Ovary (tissue), 9 donors: ENCODE results near the gene PIGK. TPM values are rescaled to one million over a fixed set of nuclear protein-coding genes. Genes with fewer than 3 reads are reported as not detected.

Experiments
- DNase-seq, 5 donors: peaks; one replicate each; pipeline ENCODE4 v3.0.0-alpha.2; 2019 to 2020
- H3K27ac ChIP-seq, 2 donors: fragments of 200-600 bp; one replicate each; pipeline versions ENCODE4 v1.5.1 to v1.8.0; 2019 to 2022
- H3K27me3 ChIP-seq: fragments of 200-600 bp; one replicate; pipeline ENCODE4 v1.8.0; 2022
- H3K36me3 ChIP-seq: fragments of 200-600 bp; sonication (generic); one replicate; pipeline ENCODE4 v1.5.1; 2019
- H3K4me1 ChIP-seq: one replicate; pipeline ENCODE4 v1.8.1; 2013; ENCODE audit warnings: mild to moderate bottlenecking, moderate library complexity; ENCODE audit not compliant: insufficient read depth
- H3K4me3 ChIP-seq: fragments of 200-600 bp; sonication (generic); one replicate; pipeline ENCODE4 v1.5.1; 2017
- H3K9me3 ChIP-seq, 2 donors: fragments of 200-600 bp in 1 of 2; sonication (generic) in 1 of 2; one replicate each; pipeline versions ENCODE4 v1.5.1 to v1.8.1; 2013 to 2019; ENCODE audit warnings: mild to moderate bottlenecking in 1 of 2, moderate library complexity in 1 of 2
- EP300 ChIP-seq: sonication (generic); formaldehyde crosslinking; IDR thresholded peaks from one replicate; pipeline ENCODE4 v1.6.1; 2017; ENCODE audit warnings: antibody characterized with exemption
- POLR2A ChIP-seq: fragments of 450-650 bp; IDR thresholded peaks from one replicate; pipeline ENCODE4 v1.6.1; 2017; ENCODE audit warnings: antibody characterized with exemption, mild to moderate bottlenecking, moderate library complexity
- WGBS, 3 donors: extraction: QIAGEN DNeasy Blood & Tissue Kit in 1 of 3; methylation state at CpG; one replicate each; pipeline versions ENCODE4 v1.1.5 to v1.1.7; 2013 to 2017; 5-methylcytosine and 5-hydroxymethylcytosine counted together
- intact Hi-C, 4 donors: fragments of 100-400 bp; cut with DNase I; formaldehyde crosslinking; loops; one replicate each; pipeline versions ENCODE4 v1.11.0 to v1.15.1; 2022 to 2023
- polyA plus RNA-seq, 2 donors: library from polyadenylated mRNA; stranded (reverse); fragments of 200-250 nt in 1 of 2; fragments of 350-450 nt in 1 of 2; fragmentation: Illumina TruSeq in 1 of 2; extraction: RNeasy Lipid Tissue Mini Kit (QIAGEN cat#74804) in 1 of 2; gene quantifications; one replicate each; pipeline ENCODE4 v1.2.3, GENCODE V29; 2013 to 2014
- total RNA-seq, 7 donors: library from RNA; depleted of rRNA in 2 of 7; stranded (reverse); fragments of >200 nt in 2 of 7; fragmentation: NEBNext Ultra II Directional in 3 of 7; extraction: Animal tissue kit (Norgen Biotek cat#: 25700) in 3 of 7; gene quantifications; one replicate each; pipeline versions ENCODE4 v1.1.0 to v1.2.4, GENCODE V29; 2016 to 2023
- TF ChIP-seq, protein P1 (sequence below), 3 donors: fragments of 450-650 bp in 2 of 3; fragments of 200-600 bp in 1 of 3; IDR thresholded peaks; one replicate each; pipeline versions ENCODE4 v1.5.1 to v1.8.0; 2016 to 2022; ENCODE audit warnings: antibody characterized with exemption in 3 of 3, mild to moderate bottlenecking in 1 of 3
- donor health status: DM: no; HTN: no; CAD: no; lungs with moderate emphysema.
- donor health status: DM: no; HTN: no; CAD: no.
- donor health status: Bipolar disorder and iron deficiency.
- donor health status: DM: yes; HTN: yes; CAD: no.
- donor health status: DM: no; HTN: no; CAD: no.
- donor health status: DM: yes; HTN: yes; CAD: no.

Gene PIGK
- total and polyA plus RNA-seq, 9 donors: 11.1 to 34.7 (median 19.9) TPM

- TF ChIP-seq EP300 (no peak), POLR2A (no peak)
- TF ChIP-seq, protein P1, sequence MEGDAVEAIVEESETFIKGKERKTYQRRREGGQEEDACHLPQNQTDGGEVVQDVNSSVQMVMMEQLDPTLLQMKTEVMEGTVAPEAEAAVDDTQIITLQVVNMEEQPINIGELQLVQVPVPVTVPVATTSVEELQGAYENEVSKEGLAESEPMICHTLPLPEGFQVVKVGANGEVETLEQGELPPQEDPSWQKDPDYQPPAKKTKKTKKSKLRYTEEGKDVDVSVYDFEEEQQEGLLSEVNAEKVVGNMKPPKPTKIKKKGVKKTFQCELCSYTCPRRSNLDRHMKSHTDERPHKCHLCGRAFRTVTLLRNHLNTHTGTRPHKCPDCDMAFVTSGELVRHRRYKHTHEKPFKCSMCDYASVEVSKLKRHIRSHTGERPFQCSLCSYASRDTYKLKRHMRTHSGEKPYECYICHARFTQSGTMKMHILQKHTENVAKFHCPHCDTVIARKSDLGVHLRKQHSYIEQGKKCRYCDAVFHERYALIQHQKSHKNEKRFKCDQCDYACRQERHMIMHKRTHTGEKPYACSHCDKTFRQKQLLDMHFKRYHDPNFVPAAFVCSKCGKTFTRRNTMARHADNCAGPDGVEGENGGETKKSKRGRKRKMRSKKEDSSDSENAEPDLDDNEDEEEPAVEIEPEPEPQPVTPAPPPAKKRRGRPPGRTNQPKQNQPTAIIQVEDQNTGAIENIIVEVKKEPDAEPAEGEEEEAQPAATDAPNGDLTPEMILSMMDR (IDR thresholded peaks at IDR 0.05): no peak
- intact Hi-C loops: no loop called here
- 91 to 96% (median 92%) methylated on average over 3 of the region's 3 CpGs for WGBS, 3 donors
- H3K4me3 ChIP-seq: no peak overlapping the region
- H3K4me1 ChIP-seq: no peaks in the 10 kb centered on the region
- no peak for DNase-seq
- H3K36me3 ChIP-seq: no peaks in the 10 kb centered on the region
- H3K27ac ChIP-seq: no peak overlapping the region
- no peaks in the 10 kb centered on the region for H3K27me3 ChIP-seq
- H3K9me3 ChIP-seq: no peaks in the 10 kb centered on the region
Measured at GRCh38 chr1:77133731-77134358, 85.4 kb downstream of the PIGK start.

- 3% methylated on average over 2 of the region's 2 CpGs for WGBS, 3 donors
- DNase-seq: peak in 3 of 5 donors; percentile 15 to 37 (median 19)
- Histone ChIP-seq H3K4me3 (no peak overlapping the region), H3K36me3 (no peaks in the 10 kb centered on the region), H3K4me1 (no peaks in the 10 kb centered on the region), H3K27ac (no peak overlapping the region), H3K27me3 (no peaks in the 10 kb centered on the region), H3K9me3 (no peaks in the 10 kb centered on the region)
- intact Hi-C loops: loop anchor here in 1 of 4 donors (10.0 kb wide), 2 partner anchors 222 to 792 kb away; no protein-coding TSS in a partner anchor
- TF ChIP-seq, protein P1 (IDR thresholded peaks at IDR 0.05): peak in 2 of 3 donors; percentile 45 to 59
- TF ChIP-seq POLR2A: no peak
Measured at GRCh38 chr1:77126307-77126706, 92.9 kb downstream of the PIGK start.

DNA sequence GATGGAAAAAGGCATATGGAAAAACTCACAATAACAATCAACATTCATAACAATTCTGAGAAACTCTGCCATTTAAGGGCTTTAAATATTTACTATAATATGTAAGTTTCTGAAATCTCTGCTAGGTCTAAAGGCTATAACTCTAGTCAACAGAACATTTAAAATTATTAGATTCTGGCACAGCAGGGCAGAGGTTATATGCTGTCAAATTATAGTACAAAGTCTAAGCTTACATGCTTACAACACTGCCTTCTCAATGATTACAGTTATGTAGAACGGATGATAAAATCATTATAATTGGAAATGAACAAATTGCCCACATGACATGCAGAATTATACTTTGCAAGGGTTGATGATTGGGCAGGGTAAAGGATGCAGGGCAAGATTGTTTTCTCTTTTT, 97.7 kb downstream of the PIGK start:
- H3K27ac ChIP-seq: no peak overlapping the region
- no peak for DNase-seq
- no peak overlapping the region for H3K4me3 ChIP-seq
- no peaks in the 10 kb centered on the region for H3K9me3 ChIP-seq
- H3K36me3 ChIP-seq: no peaks in the 10 kb centered on the region
- TF ChIP-seq, protein P1 (IDR thresholded peaks at IDR 0.05): no peak
- TF ChIP-seq EP300 (no peak), POLR2A (no peak)
- no peaks in the 10 kb centered on the region for H3K27me3 ChIP-seq
- intact Hi-C loops: loop anchor here in 2 of 4 donors (5.0 to 10.0 kb wide), 3 partner anchors 217 to 787 kb away; no protein-coding TSS in a partner anchor
- no peaks in the 10 kb centered on the region for H3K4me1 ChIP-seq
- WGBS, 3 donors: 91 to 99% (median 96%) methylated on average over 1 of the region's 1 CpG

- H3K36me3 ChIP-seq: no peaks in the 10 kb centered on the region
- H3K27ac ChIP-seq: no peak overlapping the region
- H3K9me3 ChIP-seq: no peaks in the 10 kb centered on the region
- intact Hi-C loops: loop anchor here in 2 of 4 donors (5.0 to 10.0 kb wide), 3 partner anchors 216 to 786 kb away; no protein-coding TSS in a partner anchor
- H3K4me3 ChIP-seq: no peak overlapping the region
- no peaks in the 10 kb centered on the region for H3K27me3 ChIP-seq
- TF ChIP-seq EP300: no peak
- TF ChIP-seq, protein P1 (IDR thresholded peaks at IDR 0.05): no peak
- TF ChIP-seq POLR2A: no peak
- 92 to 97% (median 94%) methylated on average over 3 of the region's 3 CpGs for WGBS, 3 donors
- no peak for DNase-seq
- no peaks in the 10 kb centered on the region for H3K4me1 ChIP-seq
Measured at GRCh38 chr1:77120950-77121349, 98.3 kb downstream of the PIGK start.
